Measurements from ENCODE around the gene COMMD7. TPM values are rescaled to one million over a fixed set of nuclear protein-coding genes. Genes with fewer than 3 reads are reported as not detected.

The COMMD7 gene
- total RNA-seq, 2 experiments from 2014 or later = 20.5 to 22.2 TPM

- intact Hi-C loops (cut with micrococcal nuclease; ENCODE audit: unreplicated experiment) = no loop called here
- H3K27ac ChIP-seq (ENCODE audit: low read depth, low read length, poor library complexity, severe bottlenecking) = no peak overlapping the region
- BruUV-seq (replicated peaks) = no TSS peak
- no peaks in the 10 kb centered on the region for H4K20me1 ChIP-seq (ENCODE audit: insufficient read depth, low read length)
- no peak overlapping the region for H3K4me2 ChIP-seq (ENCODE audit: low read length)
- H3K4me3 ChIP-seq (ENCODE audit: low read depth, low read length, poor library complexity, severe bottlenecking) = no peak overlapping the region
- no peak for DNase-seq (ENCODE audit: low spot score)
- POLR2A ChIA-PET = interaction anchor here (0.7 to 2.0 kb wide), 2 partner anchors 101 to 647 kb away, joined by 3 to 6 read pairs; partner anchors contain the start of gene C20orf203
- peaks cover 6% of the 10 kb centered on the region for H3K4me1 ChIP-seq (ENCODE audit: insufficient read depth, low read length, poor library complexity, severe bottlenecking)
- CTCF ChIA-PET (ENCODE audit: unreplicated experiment) = no interaction called here
- no peaks in the 10 kb centered on the region for H3K9me2 ChIP-seq (ENCODE audit: insufficient read depth, low read length)
- H3K79me2 ChIP-seq (ENCODE audit: insufficient read depth, low read depth, low read length) = no peaks in the 10 kb centered on the region
- H2AFZ ChIP-seq (ENCODE audit: low read length) = no peak overlapping the region
- H3K9me3 ChIP-seq (ENCODE audit: low read length) = no peaks in the 10 kb centered on the region
- TF ChIP-seq CTCF (conservative IDR thresholded peaks at IDR 0.05; ENCODE audit: low read length) = no peak
- TF ChIP-seq EZH2phosphoT487 (IDR thresholded peaks at IDR 0.05; ENCODE audit: borderline replicate concordance, low read depth, low read length) = no peak
- H3K36me3 ChIP-seq (ENCODE audit: insufficient read depth, low read length) = no peaks in the 10 kb centered on the region
Observed at GRCh38 chr20:32775336-32775991, 32.2 kb upstream of the COMMD7 start.

GRCh38 chr20:32773855-32774254 is 30.6 kb upstream of the COMMD7 start:
- CTCF ChIA-PET (ENCODE audit: unreplicated experiment) = no interaction called here
- intact Hi-C loops (cut with micrococcal nuclease; ENCODE audit: unreplicated experiment) = no loop called here

More at GRCh38 chr20:32773855-32774254, 30.6 kb upstream of the COMMD7 start:
- Histone ChIP-seq H3K79me2 (ENCODE audit: insufficient read depth, low read depth, low read length) (no peaks in the 10 kb centered on the region), H3K4me1 (ENCODE audit: insufficient read depth, low read length, poor library complexity, severe bottlenecking) (peaks cover 6% of the 10 kb centered on the region), H3K27ac (ENCODE audit: low read depth, low read length, poor library complexity, severe bottlenecking) (no peak overlapping the region), H3K36me3 (ENCODE audit: insufficient read depth, low read length) (no peaks in the 10 kb centered on the region), H2AFZ (ENCODE audit: low read length) (no peak overlapping the region), H3K9me3 (ENCODE audit: low read length) (no peaks in the 10 kb centered on the region), H3K4me3 (ENCODE audit: low read depth, low read length, poor library complexity, severe bottlenecking) (no peak overlapping the region), H3K9me2 (ENCODE audit: insufficient read depth, low read length) (no peaks in the 10 kb centered on the region), H4K20me1 (ENCODE audit: insufficient read depth, low read length) (no peaks in the 10 kb centered on the region), H3K4me2 (ENCODE audit: low read length) (no peak overlapping the region)
- DNase-seq (ENCODE audit: low spot score) = no peak
- no peak for TF ChIP-seq CTCF (conservative IDR thresholded peaks at IDR 0.05; ENCODE audit: low read length)
- no peak for TF ChIP-seq EZH2phosphoT487 (IDR thresholded peaks at IDR 0.05; ENCODE audit: borderline replicate concordance, low read depth, low read length)
- no TSS peak for BruUV-seq (replicated peaks)
- POLR2A ChIA-PET = interaction anchor here (0.7 to 1.2 kb wide), 4 partner anchors 11 to 114 kb away, joined by 3 read pairs; no protein-coding TSS in a partner anchor
